HG03575 (cell line): ENCODE results near the gene NUBP1.
"Not testable (repeated sequence)": the region's sequence is repeated elsewhere in the genome, so short reads cannot be mapped to it uniquely, and the experiment has no call there.

Experiments used
- ATAC-seq: cut with Tn5 transposase; IDR thresholded peaks from one replicate; pipeline ENCODE4 v1.9.1; 2021; ENCODE audit not compliant: unreplicated experiment, insufficient number of reproducible peaks, low FRiP score; ENCODE audit errors: extremely low read depth

Gene NUBP1

GRCh38 chr16:10787304-10787703 lies 43.7 kb downstream of the NUBP1 start:
- no peak for ATAC-seq

GRCh38 chr16:10788630-10789029 lies 45.0 kb downstream of the NUBP1 start:
- not testable (repeated sequence) for ATAC-seq

GRCh38 chr16:10791048-10791447 lies 47.4 kb downstream of the NUBP1 start:
- no peak for ATAC-seq

GRCh38 chr16:10799736-10800135 lies 56.1 kb downstream of the NUBP1 start:
- ATAC-seq = no peak

- no peak for ATAC-seq
Observed at GRCh38 chr16:10805334-10805733, 61.7 kb downstream of the NUBP1 start.

- no peak for ATAC-seq
Observed at GRCh38 chr16:10806698-10807097, 63.1 kb downstream of the NUBP1 start.

GRCh38 chr16:10808218-10808617 lies 64.6 kb downstream of the NUBP1 start:
- no peak for ATAC-seq

GRCh38 chr16:10808850-10809249 lies 65.2 kb downstream of the NUBP1 start:
- no peak for ATAC-seq

- no peak for ATAC-seq
Observed at GRCh38 chr16:10809706-10810105, 66.1 kb downstream of the NUBP1 start.

GRCh38 chr16:10812312-10813098 lies 68.9 kb downstream of the NUBP1 start:
- peak; percentile 35 for ATAC-seq

- no peak for ATAC-seq
Observed at GRCh38 chr16:10813099-10813455, 69.4 kb downstream of the NUBP1 start.

- no peak for ATAC-seq
Observed at GRCh38 chr16:10817514-10817913, 73.9 kb downstream of the NUBP1 start.

- no peak for ATAC-seq
Observed at GRCh38 chr16:10817963-10818941, 74.6 kb downstream of the NUBP1 start, which contains the start of gene TVP23A. Gene TVP23A (minus strand): TSS chr16:10818794. CDS start chr16:10818493, 301 bp downstream.
